K562 (cell line): ENCODE results near the gene GNPAT. TPM values are rescaled to one million over a fixed set of nuclear protein-coding genes. Genes with fewer than 3 reads are reported as not detected.

Experiments used
- BACH1 ChIP-seq: fragments of 200-800 bp; sonication (Bioruptor generic); IDR thresholded peaks from 2 replicates; pipeline ENCODE4 v1.6.1; 2016; ENCODE audit warnings: missing genetic modification characterization, missing compliant biosample characterization
- NBN ChIP-seq: fragments of 450-650 bp; IDR thresholded peaks from 2 replicates; pipeline ENCODE4 v1.6.1; 2016; ENCODE audit warnings: low read depth, mild to moderate bottlenecking
- NR4A1 ChIP-seq, 2 experiments: fragments of 250-450 bp in 1 of 2; fragments of 450-650 bp in 1 of 2; sonication (Bioruptor Pico) in 1 of 2; IDR thresholded peaks; 2 replicates each; pipeline versions ENCODE4 v1.4.0 to v1.6.1; 2016 to 2020; ENCODE audit warnings: mild to moderate bottlenecking in 2 of 2, missing compliant biosample characterization in 1 of 2, missing genetic modification characterization in 1 of 2, moderate library complexity in 1 of 2
- PCBP1 ChIP-seq: fragments of 200-400 bp; formaldehyde crosslinking; IDR thresholded peaks from 2 replicates; pipeline ENCODE4 v1.6.1; 2018; ENCODE audit warnings: mild to moderate bottlenecking, low read depth, low read length; ENCODE audit not compliant: poor library complexity, severe bottlenecking
- PHB ChIP-seq: fragments of 250-450 bp; sonication (Bioruptor Pico); IDR thresholded peaks from 2 replicates; pipeline ENCODE4 v1.5.0; 2021
- ZFX ChIP-seq: sonication (generic); formaldehyde crosslinking; IDR thresholded peaks from 2 replicates; pipeline ENCODE4 v1.8.0; 2022; ENCODE audit warnings: mild to moderate bottlenecking, missing genetic modification reagents, moderate library complexity
- ZNF311 ChIP-seq: fragments of 250-450 bp; sonication (Bioruptor Pico); IDR thresholded peaks from 2 replicates; pipeline ENCODE4 v1.4.0; 2020; ENCODE audit warnings: mild to moderate bottlenecking, moderate library complexity
- ZNF764 ChIP-seq: fragments of 250-450 bp; sonication (Bioruptor Pico); IDR thresholded peaks from 2 replicates; pipeline ENCODE4 v1.4.0; 2020; ENCODE audit warnings: low read depth, mild to moderate bottlenecking, moderate library complexity
- polyA plus RNA-seq, 8 experiments: library from polyadenylated mRNA; depleted of rRNA in 4 of 8; stranded (reverse) in 5 of 8; unstranded in 3 of 8; fragments of >200 nt; fragmentation: Nextera tagmentation in 2 of 8; fragmentation: Illumina TruSeq in 1 of 8; extraction: Ambion mirVana in 2 of 8; extraction: Trizol in 1 of 8; gene quantifications; 2 replicates each; pipeline versions ENCODE4 v1.2.1 to v1.2.3, GENCODE V29; 2011 to 2014; ENCODE audit warnings: inconsistent platforms in 1 of 8, missing spikeins in 1 of 8
- total RNA-seq, 7 experiments: library from RNA; depleted of rRNA in 6 of 7; stranded (reverse); fragments of >200 nt in 6 of 7; fragmentation: Illumina TruSeq in 2 of 7; extraction: Trizol in 2 of 7; gene quantifications; 2 replicates each; pipeline versions ENCODE4 v1.2.1 to v1.2.3, GENCODE V29; 2011 to 2021; ENCODE audit warnings: low replicate concordance in 1 of 7
- TF ChIP-seq, protein P1 (sequence below), 3 experiments: IDR thresholded peaks in 2 of 3; conservative IDR thresholded peaks in 1 of 3; 2 replicates each; pipeline ENCODE4 v1.5.1; 2011 to 2012; ENCODE audit warnings: low read length in 3 of 3, mild to moderate bottlenecking in 3 of 3, control low read depth in 2 of 3, improper control_type of control experiment in 1 of 3, inconsistent platforms in 1 of 3, low read depth in 1 of 3, mixed read lengths in 1 of 3, moderate library complexity in 1 of 3; ENCODE audit not compliant: insufficient read depth in 2 of 3
- TF ChIP-seq, protein P2 (sequence below): sonication (generic); formaldehyde crosslinking; IDR thresholded peaks from 2 replicates; pipeline ENCODE4 v1.8.1; 2023; ENCODE audit warnings: mild to moderate bottlenecking, missing genetic modification reagents
- TF ChIP-seq, protein P3 (sequence below), 3 experiments: fragments of 200-800 bp in 1 of 3; fragments of 250-450 bp in 1 of 3; fragments of 450-650 bp in 1 of 3; sonication (Bioruptor Pico) in 1 of 3; sonication (Bioruptor generic) in 1 of 3; formaldehyde crosslinking in 1 of 3; IDR thresholded peaks; 2 replicates each; pipeline versions ENCODE4 v1.6.1 to v1.8.0; 2016 to 2022; ENCODE audit warnings: mild to moderate bottlenecking in 2 of 3, missing genetic modification characterization in 2 of 3, missing compliant biosample characterization in 1 of 3, moderate library complexity in 1 of 3
- TF ChIP-seq, protein P4 (sequence below): fragments of 200-800 bp; sonication (Bioruptor generic); IDR thresholded peaks from 2 replicates; pipeline ENCODE4 v1.6.1; 2017; ENCODE audit warnings: missing genetic modification characterization, missing compliant biosample characterization
- TF ChIP-seq, protein P5 (sequence below): IDR thresholded peaks from 2 replicates; pipeline ENCODE4 v1.6.1; 2011; ENCODE audit warnings: borderline replicate concordance, low read depth, mild to moderate bottlenecking, moderate library complexity, low read length; ENCODE audit not compliant: insufficient read depth, poor library complexity, severe bottlenecking

Gene GNPAT
- total and polyA plus RNA-seq, 9 of the 15 experiments (the other 6 are each of a cell fraction or from before 2014, with no cell fraction given), result 32.1 to 68.8 (median 50.7) TPM

DNA sequence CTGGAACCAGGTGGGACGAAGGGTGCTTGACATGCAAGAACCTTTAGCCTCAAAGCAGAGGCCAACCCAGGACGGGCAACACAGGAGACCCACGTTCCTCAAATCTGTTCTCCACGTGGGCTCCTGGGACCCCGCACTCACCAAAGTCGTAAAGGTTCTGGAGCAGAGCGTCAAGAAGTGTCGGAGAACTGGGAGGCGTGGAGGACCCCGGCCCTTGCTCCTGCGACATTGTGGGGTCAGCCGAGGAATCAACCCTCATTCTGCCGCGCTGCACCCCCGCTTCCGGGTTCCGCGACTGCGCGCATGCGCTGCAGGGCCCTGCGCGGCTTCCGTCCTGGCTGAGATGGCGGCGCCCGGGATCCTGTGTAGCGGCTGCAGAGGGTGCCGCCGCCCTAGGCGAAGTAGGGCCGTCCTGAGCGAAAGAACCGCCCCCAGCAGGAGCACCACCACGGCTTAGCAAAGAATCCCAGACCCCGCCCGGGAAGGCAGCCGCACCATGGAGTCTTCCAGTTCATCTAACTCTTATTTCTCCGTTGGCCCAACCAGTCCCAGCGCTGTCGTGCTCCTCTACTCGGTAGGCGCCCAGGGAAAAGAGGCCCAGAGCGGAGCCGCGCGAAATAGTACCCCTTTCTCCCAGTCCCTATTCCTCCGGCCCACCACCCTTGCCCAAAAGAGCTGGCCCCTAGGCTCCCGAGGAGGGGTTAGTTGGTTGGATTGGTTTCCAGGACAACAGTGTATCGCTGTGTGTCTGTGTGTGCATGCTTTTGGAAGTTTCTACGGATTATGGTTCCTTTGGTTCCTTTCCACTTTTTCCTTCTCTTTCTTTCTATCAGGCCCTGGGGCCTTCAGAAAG lies at the start of gene GNPAT (continued):
- TF ChIP-seq, protein P1, sequence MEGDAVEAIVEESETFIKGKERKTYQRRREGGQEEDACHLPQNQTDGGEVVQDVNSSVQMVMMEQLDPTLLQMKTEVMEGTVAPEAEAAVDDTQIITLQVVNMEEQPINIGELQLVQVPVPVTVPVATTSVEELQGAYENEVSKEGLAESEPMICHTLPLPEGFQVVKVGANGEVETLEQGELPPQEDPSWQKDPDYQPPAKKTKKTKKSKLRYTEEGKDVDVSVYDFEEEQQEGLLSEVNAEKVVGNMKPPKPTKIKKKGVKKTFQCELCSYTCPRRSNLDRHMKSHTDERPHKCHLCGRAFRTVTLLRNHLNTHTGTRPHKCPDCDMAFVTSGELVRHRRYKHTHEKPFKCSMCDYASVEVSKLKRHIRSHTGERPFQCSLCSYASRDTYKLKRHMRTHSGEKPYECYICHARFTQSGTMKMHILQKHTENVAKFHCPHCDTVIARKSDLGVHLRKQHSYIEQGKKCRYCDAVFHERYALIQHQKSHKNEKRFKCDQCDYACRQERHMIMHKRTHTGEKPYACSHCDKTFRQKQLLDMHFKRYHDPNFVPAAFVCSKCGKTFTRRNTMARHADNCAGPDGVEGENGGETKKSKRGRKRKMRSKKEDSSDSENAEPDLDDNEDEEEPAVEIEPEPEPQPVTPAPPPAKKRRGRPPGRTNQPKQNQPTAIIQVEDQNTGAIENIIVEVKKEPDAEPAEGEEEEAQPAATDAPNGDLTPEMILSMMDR (IDR thresholded peaks at IDR 0.05 in 2 of 3, conservative IDR thresholded peaks at IDR 0.05 in 1 of 3; ENCODE audit: insufficient read depth in 2 of 3, low read depth in 1 of 3, low read length in 3 of 3), result peak in 1 of 3 experiments; percentile 20; a peak in 1 of 6 replicates
- TF ChIP-seq ZNF764, result no peak
- TF ChIP-seq ZFX (CRISPR knock-in tag), result peak; percentile 84
- no peak for TF ChIP-seq BACH1
- TF ChIP-seq PHB (CRISPR knock-in tag), result no peak
- TF ChIP-seq NBN, result peak; percentile 41; the same call in 1 of the 2 replicates
- no peak for TF ChIP-seq NR4A1 (CRISPR knock-in tag; IDR thresholded peaks at IDR 0.05)
- TF ChIP-seq NR4A1 (tag; IDR thresholded peaks at IDR 0.05), result 0 out of 2 replicates have a peak, but pooled peaks have one; percentile 20
- no peak for TF ChIP-seq ZNF311 (CRISPR knock-in tag)
- TF ChIP-seq, protein P2, sequence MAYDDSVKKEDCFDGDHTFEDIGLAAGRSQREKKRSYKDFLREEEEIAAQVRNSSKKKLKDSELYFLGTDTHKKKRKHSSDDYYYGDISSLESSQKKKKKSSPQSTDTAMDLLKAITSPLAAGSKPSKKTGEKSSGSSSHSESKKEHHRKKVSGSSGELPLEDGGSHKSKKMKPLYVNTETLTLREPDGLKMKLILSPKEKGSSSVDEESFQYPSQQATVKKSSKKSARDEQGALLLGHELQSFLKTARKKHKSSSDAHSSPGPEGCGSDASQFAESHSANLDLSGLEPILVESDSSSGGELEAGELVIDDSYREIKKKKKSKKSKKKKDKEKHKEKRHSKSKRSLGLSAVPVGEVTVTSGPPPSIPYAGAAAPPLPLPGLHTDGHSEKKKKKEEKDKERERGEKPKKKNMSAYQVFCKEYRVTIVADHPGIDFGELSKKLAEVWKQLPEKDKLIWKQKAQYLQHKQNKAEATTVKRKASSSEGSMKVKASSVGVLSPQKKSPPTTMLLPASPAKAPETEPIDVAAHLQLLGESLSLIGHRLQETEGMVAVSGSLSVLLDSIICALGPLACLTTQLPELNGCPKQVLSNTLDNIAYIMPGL (CRISPR knock-in tag), result peak; percentile 67; the same call in 1 of the 2 replicates
- TF ChIP-seq, protein P3, sequence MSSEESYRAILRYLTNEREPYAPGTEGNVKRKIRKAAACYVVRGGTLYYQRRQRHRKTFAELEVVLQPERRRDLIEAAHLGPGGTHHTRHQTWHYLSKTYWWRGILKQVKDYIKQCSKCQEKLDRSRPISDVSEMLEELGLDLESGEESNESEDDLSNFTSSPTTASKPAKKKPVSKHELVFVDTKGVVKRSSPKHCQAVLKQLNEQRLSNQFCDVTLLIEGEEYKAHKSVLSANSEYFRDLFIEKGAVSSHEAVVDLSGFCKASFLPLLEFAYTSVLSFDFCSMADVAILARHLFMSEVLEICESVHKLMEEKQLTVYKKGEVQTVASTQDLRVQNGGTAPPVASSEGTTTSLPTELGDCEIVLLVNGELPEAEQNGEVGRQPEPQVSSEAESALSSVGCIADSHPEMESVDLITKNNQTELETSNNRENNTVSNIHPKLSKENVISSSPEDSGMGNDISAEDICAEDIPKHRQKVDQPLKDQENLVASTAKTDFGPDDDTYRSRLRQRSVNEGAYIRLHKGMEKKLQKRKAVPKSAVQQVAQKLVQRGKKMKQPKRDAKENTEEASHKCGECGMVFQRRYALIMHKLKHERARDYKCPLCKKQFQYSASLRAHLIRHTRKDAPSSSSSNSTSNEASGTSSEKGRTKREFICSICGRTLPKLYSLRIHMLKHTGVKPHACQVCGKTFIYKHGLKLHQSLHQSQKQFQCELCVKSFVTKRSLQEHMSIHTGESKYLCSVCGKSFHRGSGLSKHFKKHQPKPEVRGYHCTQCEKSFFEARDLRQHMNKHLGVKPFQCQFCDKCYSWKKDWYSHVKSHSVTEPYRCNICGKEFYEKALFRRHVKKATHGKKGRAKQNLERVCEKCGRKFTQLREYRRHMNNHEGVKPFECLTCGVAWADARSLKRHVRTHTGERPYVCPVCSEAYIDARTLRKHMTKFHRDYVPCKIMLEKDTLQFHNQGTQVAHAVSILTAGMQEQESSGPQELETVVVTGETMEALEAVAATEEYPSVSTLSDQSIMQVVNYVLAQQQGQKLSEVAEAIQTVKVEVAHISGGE (CRISPR knock-in tag; IDR thresholded peaks at IDR 0.05), result peak in 1 of 3 experiments; percentile 12; a peak in 1 of 6 replicates
- TF ChIP-seq, protein P4, sequence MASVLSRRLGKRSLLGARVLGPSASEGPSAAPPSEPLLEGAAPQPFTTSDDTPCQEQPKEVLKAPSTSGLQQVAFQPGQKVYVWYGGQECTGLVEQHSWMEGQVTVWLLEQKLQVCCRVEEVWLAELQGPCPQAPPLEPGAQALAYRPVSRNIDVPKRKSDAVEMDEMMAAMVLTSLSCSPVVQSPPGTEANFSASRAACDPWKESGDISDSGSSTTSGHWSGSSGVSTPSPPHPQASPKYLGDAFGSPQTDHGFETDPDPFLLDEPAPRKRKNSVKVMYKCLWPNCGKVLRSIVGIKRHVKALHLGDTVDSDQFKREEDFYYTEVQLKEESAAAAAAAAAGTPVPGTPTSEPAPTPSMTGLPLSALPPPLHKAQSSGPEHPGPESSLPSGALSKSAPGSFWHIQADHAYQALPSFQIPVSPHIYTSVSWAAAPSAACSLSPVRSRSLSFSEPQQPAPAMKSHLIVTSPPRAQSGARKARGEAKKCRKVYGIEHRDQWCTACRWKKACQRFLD (CRISPR knock-in tag), result no peak
- TF ChIP-seq, protein P5, sequence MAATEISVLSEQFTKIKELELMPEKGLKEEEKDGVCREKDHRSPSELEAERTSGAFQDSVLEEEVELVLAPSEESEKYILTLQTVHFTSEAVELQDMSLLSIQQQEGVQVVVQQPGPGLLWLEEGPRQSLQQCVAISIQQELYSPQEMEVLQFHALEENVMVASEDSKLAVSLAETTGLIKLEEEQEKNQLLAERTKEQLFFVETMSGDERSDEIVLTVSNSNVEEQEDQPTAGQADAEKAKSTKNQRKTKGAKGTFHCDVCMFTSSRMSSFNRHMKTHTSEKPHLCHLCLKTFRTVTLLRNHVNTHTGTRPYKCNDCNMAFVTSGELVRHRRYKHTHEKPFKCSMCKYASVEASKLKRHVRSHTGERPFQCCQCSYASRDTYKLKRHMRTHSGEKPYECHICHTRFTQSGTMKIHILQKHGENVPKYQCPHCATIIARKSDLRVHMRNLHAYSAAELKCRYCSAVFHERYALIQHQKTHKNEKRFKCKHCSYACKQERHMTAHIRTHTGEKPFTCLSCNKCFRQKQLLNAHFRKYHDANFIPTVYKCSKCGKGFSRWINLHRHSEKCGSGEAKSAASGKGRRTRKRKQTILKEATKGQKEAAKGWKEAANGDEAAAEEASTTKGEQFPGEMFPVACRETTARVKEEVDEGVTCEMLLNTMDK, result peak; percentile 79
- TF ChIP-seq PCBP1, result peak; percentile 67
